ENCODE measurements around the gene PXT1. TPM values are rescaled to one million over a fixed set of nuclear protein-coding genes. Genes with fewer than 3 reads are reported as not detected.

Gene PXT1
- total RNA-seq, 2 experiments from 2014 or later, result 0.25 TPM; not detected in 1

DNA sequence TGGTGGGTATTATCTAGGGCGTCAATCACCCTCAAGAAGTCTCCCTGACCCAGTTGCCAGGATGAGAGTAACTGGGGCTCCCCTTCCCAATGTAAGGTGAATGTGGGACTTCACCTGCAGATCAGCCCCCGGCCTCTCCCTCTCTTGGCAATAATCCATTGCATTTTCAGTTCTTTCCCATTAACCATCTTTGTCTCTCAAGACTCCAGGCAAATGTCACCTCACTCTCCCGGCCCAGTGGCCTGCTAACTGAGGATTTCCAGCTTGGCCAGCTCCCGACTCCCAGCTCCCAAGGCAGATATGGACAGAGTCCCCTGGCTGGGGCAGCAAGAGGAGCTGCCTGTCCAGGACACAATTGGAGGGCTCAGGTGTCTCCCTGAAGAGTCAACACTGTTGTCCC is 62.5 kb downstream of the PXT1 start:
- no TSS peak for BruUV-seq (replicated peaks)
- Histone ChIP-seq H3K27ac (ENCODE audit: low read depth, low read length, poor library complexity, severe bottlenecking) (no peak overlapping the region), H3K79me2 (ENCODE audit: insufficient read depth, low read depth, low read length) (no peaks in the 10 kb centered on the region), H2AFZ (ENCODE audit: low read length) (no peak overlapping the region), H3K4me1 (ENCODE audit: insufficient read depth, low read length, poor library complexity, severe bottlenecking) (peaks cover 10% of the 10 kb centered on the region), H3K9me2 (ENCODE audit: insufficient read depth, low read length) (no peaks in the 10 kb centered on the region), H3K9me3 (ENCODE audit: low read length) (no peaks in the 10 kb centered on the region), H3K4me3 (ENCODE audit: low read depth, low read length, poor library complexity, severe bottlenecking) (no peak overlapping the region), H4K20me1 (ENCODE audit: insufficient read depth, low read length) (no peaks in the 10 kb centered on the region), H3K4me2 (ENCODE audit: low read length) (no peak overlapping the region), H3K36me3 (ENCODE audit: insufficient read depth, low read length) (no peaks in the 10 kb centered on the region)
- intact Hi-C loops (cut with micrococcal nuclease; ENCODE audit: unreplicated experiment), result no loop called here
- no peak for DNase-seq (ENCODE audit: low spot score)
- CTCF ChIA-PET (ENCODE audit: unreplicated experiment), result no interaction called here
- no peak for TF ChIP-seq EZH2phosphoT487 (IDR thresholded peaks at IDR 0.05; ENCODE audit: borderline replicate concordance, low read depth, low read length)
- TF ChIP-seq, protein P1, sequence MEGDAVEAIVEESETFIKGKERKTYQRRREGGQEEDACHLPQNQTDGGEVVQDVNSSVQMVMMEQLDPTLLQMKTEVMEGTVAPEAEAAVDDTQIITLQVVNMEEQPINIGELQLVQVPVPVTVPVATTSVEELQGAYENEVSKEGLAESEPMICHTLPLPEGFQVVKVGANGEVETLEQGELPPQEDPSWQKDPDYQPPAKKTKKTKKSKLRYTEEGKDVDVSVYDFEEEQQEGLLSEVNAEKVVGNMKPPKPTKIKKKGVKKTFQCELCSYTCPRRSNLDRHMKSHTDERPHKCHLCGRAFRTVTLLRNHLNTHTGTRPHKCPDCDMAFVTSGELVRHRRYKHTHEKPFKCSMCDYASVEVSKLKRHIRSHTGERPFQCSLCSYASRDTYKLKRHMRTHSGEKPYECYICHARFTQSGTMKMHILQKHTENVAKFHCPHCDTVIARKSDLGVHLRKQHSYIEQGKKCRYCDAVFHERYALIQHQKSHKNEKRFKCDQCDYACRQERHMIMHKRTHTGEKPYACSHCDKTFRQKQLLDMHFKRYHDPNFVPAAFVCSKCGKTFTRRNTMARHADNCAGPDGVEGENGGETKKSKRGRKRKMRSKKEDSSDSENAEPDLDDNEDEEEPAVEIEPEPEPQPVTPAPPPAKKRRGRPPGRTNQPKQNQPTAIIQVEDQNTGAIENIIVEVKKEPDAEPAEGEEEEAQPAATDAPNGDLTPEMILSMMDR (conservative IDR thresholded peaks at IDR 0.05; ENCODE audit: low read length), result no peak
- POLR2A ChIA-PET, result interaction anchor here (0.6 kb wide), 1 partner anchor 82 kb away, joined by 3 read pairs; no protein-coding TSS in a partner anchor

DNA sequence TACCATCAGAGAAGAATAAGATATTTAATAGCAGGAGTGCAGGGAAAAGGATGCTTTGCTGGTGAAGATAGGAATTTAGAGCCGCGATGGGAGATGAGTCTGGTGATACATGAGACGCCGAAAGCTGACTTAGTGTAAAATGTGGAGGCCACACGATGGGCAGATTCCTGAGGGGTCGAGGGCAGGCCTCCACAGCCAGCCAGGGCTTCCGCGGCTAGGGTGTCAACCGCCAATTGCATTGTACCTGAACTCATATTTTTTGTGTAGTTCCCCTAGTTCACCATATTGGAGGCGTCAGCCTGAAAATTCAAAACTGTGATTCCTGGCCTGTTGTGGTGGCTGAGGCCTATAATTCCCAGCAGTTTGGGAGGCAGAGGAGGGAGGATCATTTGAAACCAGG is 63.7 kb downstream of the PXT1 start:
- intact Hi-C loops (cut with micrococcal nuclease; ENCODE audit: unreplicated experiment), result no loop called here
- CTCF ChIA-PET (ENCODE audit: unreplicated experiment), result no interaction called here

DNA sequence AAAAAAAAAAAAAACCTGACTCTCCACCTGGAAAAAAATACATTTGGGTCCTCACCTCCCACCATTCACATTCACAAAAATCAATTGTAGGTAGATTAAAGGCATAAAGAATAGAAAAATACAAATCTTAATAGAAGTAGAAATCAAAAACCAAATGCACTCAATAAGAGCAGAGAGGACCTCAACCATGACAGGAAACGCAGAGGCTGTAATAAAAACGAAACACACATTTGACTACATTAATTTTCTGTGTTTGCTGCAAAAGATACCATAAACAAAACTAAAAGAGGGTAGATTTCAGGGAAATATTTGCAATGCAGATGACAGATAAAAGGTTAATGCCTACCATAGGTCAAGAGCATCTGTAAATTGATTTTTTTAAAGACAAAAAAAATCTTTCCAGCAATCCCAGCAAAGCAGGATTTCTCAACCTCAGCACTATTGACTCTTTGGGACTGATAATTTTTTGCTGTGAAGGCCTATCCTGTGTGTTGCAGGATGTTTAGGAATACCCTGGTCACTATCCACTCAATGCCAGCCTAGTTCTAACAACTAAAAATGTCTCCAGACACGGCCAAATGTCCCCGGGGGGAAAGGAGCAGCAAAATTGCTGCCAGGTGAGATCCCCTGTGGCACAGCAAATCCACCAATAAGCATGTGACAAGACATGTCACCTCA is 64.3 kb downstream of the PXT1 start:
- no peak for DNase-seq (ENCODE audit: low spot score)
- Histone ChIP-seq H3K79me2 (ENCODE audit: insufficient read depth, low read depth, low read length) (no peaks in the 10 kb centered on the region), H4K20me1 (ENCODE audit: insufficient read depth, low read length) (no peaks in the 10 kb centered on the region), H3K4me1 (ENCODE audit: insufficient read depth, low read length, poor library complexity, severe bottlenecking) (peaks cover 8% of the 10 kb centered on the region), H3K4me3 (ENCODE audit: low read depth, low read length, poor library complexity, severe bottlenecking) (no peak overlapping the region), H3K9me2 (ENCODE audit: insufficient read depth, low read length) (no peaks in the 10 kb centered on the region), H3K9me3 (ENCODE audit: low read length) (no peaks in the 10 kb centered on the region), H3K4me2 (ENCODE audit: low read length) (no peak overlapping the region), H3K27ac (ENCODE audit: low read depth, low read length, poor library complexity, severe bottlenecking) (no peak overlapping the region), H3K36me3 (ENCODE audit: insufficient read depth, low read length) (no peaks in the 10 kb centered on the region), H2AFZ (ENCODE audit: low read length) (no peak overlapping the region)
- CTCF ChIA-PET (ENCODE audit: unreplicated experiment), result no interaction called here
- intact Hi-C loops (cut with micrococcal nuclease; ENCODE audit: unreplicated experiment), result no loop called here
- POLR2A ChIA-PET, result no interaction called here
- no TSS peak for BruUV-seq (replicated peaks)
- TF ChIP-seq EZH2phosphoT487 (IDR thresholded peaks at IDR 0.05; ENCODE audit: borderline replicate concordance, low read depth, low read length), result no peak
- TF ChIP-seq, protein P1 (conservative IDR thresholded peaks at IDR 0.05; ENCODE audit: low read length), result no peak

More for the DNA sequence above, 63.7 kb downstream of the PXT1 start:
- no peak overlapping the region for H2AFZ ChIP-seq (ENCODE audit: low read length)
- no peaks in the 10 kb centered on the region for H3K9me3 ChIP-seq (ENCODE audit: low read length)
- H3K4me3 ChIP-seq (ENCODE audit: low read depth, low read length, poor library complexity, severe bottlenecking), result no peak overlapping the region
- no TSS peak for BruUV-seq (replicated peaks)
- no peak overlapping the region for H3K27ac ChIP-seq (ENCODE audit: low read depth, low read length, poor library complexity, severe bottlenecking)
- TF ChIP-seq, protein P1 (conservative IDR thresholded peaks at IDR 0.05; ENCODE audit: low read length), result no peak
- H4K20me1 ChIP-seq (ENCODE audit: insufficient read depth, low read length), result no peaks in the 10 kb centered on the region
- no peaks in the 10 kb centered on the region for H3K79me2 ChIP-seq (ENCODE audit: insufficient read depth, low read depth, low read length)
- POLR2A ChIA-PET, result interaction anchor here (0.7 kb wide), 1 partner anchor 74 kb away, joined by 3 read pairs; no protein-coding TSS in a partner anchor
- DNase-seq (ENCODE audit: low spot score), result no peak
- no peak overlapping the region for H3K4me2 ChIP-seq (ENCODE audit: low read length)
- H3K4me1 ChIP-seq (ENCODE audit: insufficient read depth, low read length, poor library complexity, severe bottlenecking), result peaks cover 10% of the 10 kb centered on the region
- no peaks in the 10 kb centered on the region for H3K36me3 ChIP-seq (ENCODE audit: insufficient read depth, low read length)
- H3K9me2 ChIP-seq (ENCODE audit: insufficient read depth, low read length), result no peaks in the 10 kb centered on the region

All from OCI-LY7 (cell line).